ENCODE data around the gene ZNF580. TPM values are rescaled to one million over a fixed set of nuclear protein-coding genes. Genes with fewer than 3 reads are reported as not detected.

Gene ZNF580
- total RNA-seq, 4 donors from 2014 or later = 4.8 to 69.8 (median 19.1) TPM

DNA sequence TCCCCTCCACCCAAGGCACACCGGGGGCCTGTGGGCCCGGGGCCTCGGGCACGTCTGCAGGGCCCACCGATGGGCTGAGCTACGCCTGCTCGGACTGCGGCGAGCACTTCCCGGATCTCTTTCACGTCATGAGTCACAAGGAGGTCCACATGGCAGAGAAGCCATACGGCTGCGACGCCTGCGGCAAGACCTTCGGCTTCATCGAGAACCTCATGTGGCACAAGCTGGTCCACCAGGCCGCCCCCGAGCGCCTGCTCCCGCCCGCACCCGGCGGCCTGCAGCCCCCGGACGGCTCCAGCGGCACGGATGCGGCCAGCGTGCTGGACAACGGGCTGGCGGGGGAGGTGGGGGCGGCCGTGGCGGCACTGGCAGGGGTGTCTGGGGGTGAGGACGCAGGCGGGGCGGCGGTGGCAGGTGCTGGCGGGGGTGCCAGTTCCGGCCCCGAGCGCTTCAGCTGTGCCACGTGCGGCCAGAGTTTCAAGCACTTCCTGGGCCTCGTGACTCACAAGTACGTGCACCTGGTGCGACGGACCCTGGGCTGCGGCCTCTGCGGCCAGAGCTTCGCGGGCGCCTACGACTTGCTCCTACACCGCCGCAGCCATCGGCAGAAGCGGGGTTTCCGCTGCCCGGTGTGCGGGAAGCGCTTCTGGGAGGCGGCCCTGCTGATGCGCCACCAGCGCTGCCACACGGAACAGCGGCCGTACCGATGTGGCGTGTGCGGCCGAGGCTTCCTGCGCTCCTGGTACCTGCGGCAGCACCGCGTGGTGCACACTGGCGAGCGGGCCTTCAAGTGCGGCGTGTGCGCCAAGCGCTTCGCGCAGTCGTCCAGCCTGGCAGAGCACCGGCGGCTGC lies 25.0 kb upstream of the ZNF580 start:
- H3K27me3 ChIP-seq = no peaks in the 10 kb centered on the region
- TF ChIP-seq POLR2A (IDR thresholded peaks at IDR 0.05) = no peak
- TF ChIP-seq, protein P1, sequence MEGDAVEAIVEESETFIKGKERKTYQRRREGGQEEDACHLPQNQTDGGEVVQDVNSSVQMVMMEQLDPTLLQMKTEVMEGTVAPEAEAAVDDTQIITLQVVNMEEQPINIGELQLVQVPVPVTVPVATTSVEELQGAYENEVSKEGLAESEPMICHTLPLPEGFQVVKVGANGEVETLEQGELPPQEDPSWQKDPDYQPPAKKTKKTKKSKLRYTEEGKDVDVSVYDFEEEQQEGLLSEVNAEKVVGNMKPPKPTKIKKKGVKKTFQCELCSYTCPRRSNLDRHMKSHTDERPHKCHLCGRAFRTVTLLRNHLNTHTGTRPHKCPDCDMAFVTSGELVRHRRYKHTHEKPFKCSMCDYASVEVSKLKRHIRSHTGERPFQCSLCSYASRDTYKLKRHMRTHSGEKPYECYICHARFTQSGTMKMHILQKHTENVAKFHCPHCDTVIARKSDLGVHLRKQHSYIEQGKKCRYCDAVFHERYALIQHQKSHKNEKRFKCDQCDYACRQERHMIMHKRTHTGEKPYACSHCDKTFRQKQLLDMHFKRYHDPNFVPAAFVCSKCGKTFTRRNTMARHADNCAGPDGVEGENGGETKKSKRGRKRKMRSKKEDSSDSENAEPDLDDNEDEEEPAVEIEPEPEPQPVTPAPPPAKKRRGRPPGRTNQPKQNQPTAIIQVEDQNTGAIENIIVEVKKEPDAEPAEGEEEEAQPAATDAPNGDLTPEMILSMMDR (IDR thresholded peaks at IDR 0.05) = no peak
- H3K4me3 ChIP-seq = no peak overlapping the region
- H3K36me3 ChIP-seq = no peaks in the 10 kb centered on the region
- intact Hi-C loops (cut with DNase I; ENCODE audit: low total_unique reads) = no loop called here
- no peak overlapping the region for H3K27ac ChIP-seq
- no peaks in the 10 kb centered on the region for H3K9me3 ChIP-seq
- DNase-seq = no peak
- H3K4me1 ChIP-seq = no peaks in the 10 kb centered on the region

DNA sequence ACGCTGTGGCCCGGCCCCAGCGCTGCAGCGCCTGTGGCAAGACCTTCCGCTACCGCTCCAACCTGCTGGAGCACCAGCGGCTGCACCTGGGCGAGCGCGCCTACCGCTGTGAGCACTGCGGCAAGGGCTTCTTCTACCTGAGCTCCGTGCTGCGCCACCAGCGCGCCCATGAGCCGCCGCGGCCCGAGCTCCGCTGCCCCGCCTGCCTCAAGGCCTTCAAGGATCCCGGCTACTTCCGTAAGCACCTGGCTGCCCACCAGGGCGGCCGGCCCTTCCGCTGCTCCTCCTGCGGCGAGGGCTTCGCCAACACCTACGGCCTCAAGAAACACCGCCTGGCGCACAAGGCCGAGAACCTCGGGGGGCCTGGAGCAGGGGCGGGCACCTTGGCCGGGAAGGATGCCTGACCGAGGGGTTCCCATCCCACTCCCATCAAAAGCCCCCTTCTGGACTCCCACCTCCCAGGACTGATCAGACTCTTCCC lies 24.4 kb upstream of the ZNF580 start:
- Histone ChIP-seq H3K4me3 (no peak overlapping the region), H3K36me3 (no peaks in the 10 kb centered on the region), H3K27me3 (no peaks in the 10 kb centered on the region), H3K27ac (no peak overlapping the region), H3K9me3 (no peaks in the 10 kb centered on the region), H3K4me1 (no peaks in the 10 kb centered on the region)
- no peak for TF ChIP-seq POLR2A (IDR thresholded peaks at IDR 0.05)
- TF ChIP-seq, protein P1 (IDR thresholded peaks at IDR 0.05) = no peak
- intact Hi-C loops (cut with DNase I; ENCODE audit: low total_unique reads) = no loop called here
- DNase-seq = no peak

DNA sequence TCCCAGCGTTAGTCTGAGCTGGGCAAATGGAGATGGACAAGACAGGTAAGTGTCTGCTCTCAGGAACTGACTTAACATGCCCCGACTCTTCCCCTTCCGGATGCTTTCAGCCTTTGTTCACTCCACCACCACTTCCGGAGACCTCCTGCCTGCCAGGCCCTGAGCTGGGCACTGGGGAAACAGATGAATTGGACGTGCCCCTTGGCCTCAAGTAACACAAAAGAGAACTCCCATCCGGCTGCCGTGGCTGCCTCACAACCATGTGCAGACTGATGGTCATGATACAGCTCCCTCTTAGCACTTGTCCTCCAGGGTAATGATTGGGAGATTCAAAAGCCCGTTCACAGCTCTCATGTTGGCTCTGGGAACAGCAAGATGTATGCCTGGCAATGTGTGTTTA lies 23.4 kb upstream of the ZNF580 start:
- H3K4me1 ChIP-seq = no peaks in the 10 kb centered on the region
- no peaks in the 10 kb centered on the region for H3K36me3 ChIP-seq
- H3K9me3 ChIP-seq = no peaks in the 10 kb centered on the region
- H3K4me3 ChIP-seq = no peak overlapping the region
- H3K27me3 ChIP-seq = no peaks in the 10 kb centered on the region
- no peak for DNase-seq
- intact Hi-C loops (cut with DNase I; ENCODE audit: low total_unique reads) = no loop called here
- no peak for TF ChIP-seq POLR2A (IDR thresholded peaks at IDR 0.05)
- TF ChIP-seq, protein P1 (IDR thresholded peaks at IDR 0.05) = no peak
- no peak overlapping the region for H3K27ac ChIP-seq

DNA sequence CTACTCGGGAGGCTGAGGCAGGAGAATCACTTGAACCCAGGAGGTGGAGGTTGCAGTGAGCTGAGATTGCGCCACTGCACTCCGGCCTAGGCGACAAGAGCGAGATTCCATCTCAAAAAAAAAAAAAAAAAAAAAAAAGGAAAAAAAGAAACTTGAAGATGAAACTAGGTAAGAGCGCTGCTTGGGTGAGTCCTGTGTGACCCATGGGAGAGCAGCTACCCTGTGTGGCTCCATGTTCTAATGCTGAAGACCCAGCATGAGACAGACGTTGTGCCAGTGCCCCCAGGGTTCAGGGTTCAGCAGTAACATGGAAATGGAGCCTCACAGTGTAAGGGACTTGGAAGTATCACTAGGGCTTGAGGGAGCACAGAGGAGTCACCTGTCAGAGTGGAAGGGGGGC lies 22.4 kb upstream of the ZNF580 start:
- H3K27ac ChIP-seq = no peak overlapping the region

DNA sequence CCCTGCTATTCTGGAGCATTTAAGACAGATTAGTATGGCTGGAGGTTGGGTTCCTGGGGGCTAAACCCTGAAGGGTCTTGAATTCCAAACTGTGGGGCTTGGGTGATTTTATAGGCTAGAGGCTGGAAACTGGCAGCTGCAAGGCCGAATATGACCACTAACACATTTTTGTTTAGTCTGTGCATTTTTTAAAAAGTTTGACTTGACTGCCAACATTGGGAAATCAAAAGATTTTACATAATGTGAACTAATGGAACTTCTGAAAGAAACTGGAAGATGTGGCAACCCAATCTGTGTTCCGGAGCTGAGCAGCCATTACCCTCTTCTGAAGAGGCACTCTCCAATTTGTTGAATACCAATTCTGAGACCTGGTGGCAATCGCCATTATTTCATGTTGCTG lies 21.5 kb upstream of the ZNF580 start:
- no peak overlapping the region for H3K27ac ChIP-seq
- DNase-seq = no peak
- TF ChIP-seq, protein P1 (IDR thresholded peaks at IDR 0.05) = no peak
- TF ChIP-seq POLR2A (IDR thresholded peaks at IDR 0.05) = no peak
- H3K4me1 ChIP-seq = no peaks in the 10 kb centered on the region
- intact Hi-C loops (cut with DNase I; ENCODE audit: low total_unique reads) = no loop called here
- H3K4me3 ChIP-seq = no peak overlapping the region
- no peaks in the 10 kb centered on the region for H3K36me3 ChIP-seq
- no peaks in the 10 kb centered on the region for H3K27me3 ChIP-seq
- H3K9me3 ChIP-seq = no peaks in the 10 kb centered on the region

More for the DNA sequence above, 22.4 kb upstream of the ZNF580 start:
- no peaks in the 10 kb centered on the region for H3K27me3 ChIP-seq
- TF ChIP-seq POLR2A (IDR thresholded peaks at IDR 0.05) = no peak
- TF ChIP-seq, protein P1 (IDR thresholded peaks at IDR 0.05) = no peak
- H3K9me3 ChIP-seq = no peaks in the 10 kb centered on the region
- no peaks in the 10 kb centered on the region for H3K4me1 ChIP-seq
- intact Hi-C loops (cut with DNase I; ENCODE audit: low total_unique reads) = no loop called here
- no peak for DNase-seq
- H3K36me3 ChIP-seq = no peaks in the 10 kb centered on the region
- no peak overlapping the region for H3K4me3 ChIP-seq

All from uterus (tissue), 4 donors.